ENCODE measurements around the gene TXLNB. TPM values are rescaled to one million over a fixed set of nuclear protein-coding genes. Genes with fewer than 3 reads are reported as not detected.

TXLNB gene
- total RNA-seq, 2 experiments from 2014 or later, result 0.17 to 0.19 TPM

DNA sequence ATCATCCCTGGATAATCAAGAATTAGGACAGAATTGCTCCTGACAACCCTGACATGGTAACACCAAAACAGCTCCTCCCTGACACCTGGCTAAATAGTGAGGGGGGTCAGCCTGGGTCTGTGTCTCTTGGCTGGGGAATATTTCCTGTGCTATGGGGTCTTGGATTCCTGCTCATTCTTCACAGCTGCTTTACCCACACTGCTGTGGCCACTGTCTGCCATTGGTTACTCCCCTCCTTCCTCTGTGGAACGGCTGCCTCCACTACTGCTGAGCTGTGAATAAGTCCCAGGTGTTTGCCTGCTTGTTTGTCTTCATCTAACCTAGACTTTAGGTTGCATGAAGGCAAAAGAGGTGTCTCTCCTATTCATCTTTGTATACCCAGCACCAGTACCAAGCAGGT, 33.9 kb upstream of the TXLNB start:
- ATAC-seq (ENCODE audit: poor library complexity) (no peak), DNase-seq (no peak)
- H3K27me3 Mint-ChIP-seq, result no peaks in the 10 kb centered on the region
- TF ChIP-seq, protein P1, sequence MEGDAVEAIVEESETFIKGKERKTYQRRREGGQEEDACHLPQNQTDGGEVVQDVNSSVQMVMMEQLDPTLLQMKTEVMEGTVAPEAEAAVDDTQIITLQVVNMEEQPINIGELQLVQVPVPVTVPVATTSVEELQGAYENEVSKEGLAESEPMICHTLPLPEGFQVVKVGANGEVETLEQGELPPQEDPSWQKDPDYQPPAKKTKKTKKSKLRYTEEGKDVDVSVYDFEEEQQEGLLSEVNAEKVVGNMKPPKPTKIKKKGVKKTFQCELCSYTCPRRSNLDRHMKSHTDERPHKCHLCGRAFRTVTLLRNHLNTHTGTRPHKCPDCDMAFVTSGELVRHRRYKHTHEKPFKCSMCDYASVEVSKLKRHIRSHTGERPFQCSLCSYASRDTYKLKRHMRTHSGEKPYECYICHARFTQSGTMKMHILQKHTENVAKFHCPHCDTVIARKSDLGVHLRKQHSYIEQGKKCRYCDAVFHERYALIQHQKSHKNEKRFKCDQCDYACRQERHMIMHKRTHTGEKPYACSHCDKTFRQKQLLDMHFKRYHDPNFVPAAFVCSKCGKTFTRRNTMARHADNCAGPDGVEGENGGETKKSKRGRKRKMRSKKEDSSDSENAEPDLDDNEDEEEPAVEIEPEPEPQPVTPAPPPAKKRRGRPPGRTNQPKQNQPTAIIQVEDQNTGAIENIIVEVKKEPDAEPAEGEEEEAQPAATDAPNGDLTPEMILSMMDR (IDR thresholded peaks at IDR 0.05), result no peak
- H3K27ac Mint-ChIP-seq, result peak overlapping the region; percentile 82
- Histone ChIP-seq H3K36me3 (ENCODE audit: insufficient read depth, low read length) (no peaks in the 10 kb centered on the region), H3K27ac (ENCODE audit: low read depth in 1 of 2, low read length in 2 of 2) (peak overlapping the region in 1 of 2 donors; percentile 11), H3K4me3 (ENCODE audit: low read length) (no peak overlapping the region), H3K9me3 (ENCODE audit: control insufficient read depth in 1 of 2, insufficient read depth in 1 of 2, low read length in 2 of 2) (no peaks in the 10 kb centered on the region), H3K4me1 (ENCODE audit: insufficient read depth, low read length) (peaks cover 30% of the 10 kb centered on the region), H3K27me3 (ENCODE audit: control insufficient read depth in 1 of 2, insufficient read depth in 2 of 2, low read length in 2 of 2) (no peaks in the 10 kb centered on the region)
- peaks cover 48% of the 10 kb centered on the region for H3K4me1 Mint-ChIP-seq (ENCODE audit: low read depth)
- ChIA-PET CTCF (no interaction called here), POLR2A (interaction anchor here (1.0 to 3.1 kb wide), 2 partner anchors 35 to 49 kb away, joined by 3 to 43 read pairs; partner anchors contain the start of gene CITED2)
- intact Hi-C loops (cut with DNase I, micrococcal nuclease), result loop anchor here in 1 of 2 experiments (5.0 kb wide), 2 partner anchors 37 to 38 kb away; no protein-coding TSS in a partner anchor
- peaks cover 3% of the 10 kb centered on the region for H3K9me3 Mint-ChIP-seq
- peak overlapping the region; percentile 59 for H3K4me3 Mint-ChIP-seq
- peaks cover 5% of the 10 kb centered on the region for H3K36me3 Mint-ChIP-seq (ENCODE audit: low read depth)

DNA sequence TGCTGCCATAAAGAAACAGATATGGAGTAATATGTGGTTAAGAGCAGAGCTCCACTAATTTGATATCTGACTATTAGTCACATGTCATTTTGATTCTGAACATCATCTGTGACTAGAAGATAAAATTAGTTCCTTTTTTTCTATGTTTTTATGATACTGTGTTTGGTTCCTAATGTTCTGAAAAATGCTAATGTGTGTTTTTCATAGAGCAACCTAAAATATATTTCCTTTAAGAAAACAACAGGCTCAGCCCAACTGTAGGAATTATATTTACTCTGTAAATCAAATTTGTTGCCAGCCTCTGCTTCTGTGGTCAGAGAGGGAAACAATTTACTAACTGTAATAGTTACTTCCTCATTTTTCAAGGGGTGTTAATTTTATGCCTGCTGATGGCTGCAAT, 33.3 kb upstream of the TXLNB start:
- intact Hi-C loops (cut with DNase I, micrococcal nuclease), result loop anchor here in 1 of 2 experiments (5.0 kb wide), 2 partner anchors 37 to 38 kb away; no protein-coding TSS in a partner anchor
- Mint-ChIP-seq H3K9me3 (peaks cover 3% of the 10 kb centered on the region), H3K4me3 (no peak overlapping the region), H3K4me1 (ENCODE audit: low read depth) (peaks cover 50% of the 10 kb centered on the region), H3K36me3 (ENCODE audit: low read depth) (peaks cover 5% of the 10 kb centered on the region), H3K27ac (peak overlapping the region; percentile 82), H3K27me3 (no peaks in the 10 kb centered on the region)
- Histone ChIP-seq H3K4me1 (ENCODE audit: insufficient read depth, low read length) (peaks cover 30% of the 10 kb centered on the region), H3K27me3 (ENCODE audit: control insufficient read depth in 1 of 2, insufficient read depth in 2 of 2, low read length in 2 of 2) (no peaks in the 10 kb centered on the region), H3K9me3 (ENCODE audit: control insufficient read depth in 1 of 2, insufficient read depth in 1 of 2, low read length in 2 of 2) (no peaks in the 10 kb centered on the region), H3K27ac (ENCODE audit: low read depth in 1 of 2, low read length in 2 of 2) (peak overlapping the region in 1 of 2 donors; percentile 52), H3K4me3 (ENCODE audit: low read length) (no peak overlapping the region), H3K36me3 (ENCODE audit: insufficient read depth, low read length) (no peaks in the 10 kb centered on the region)
- DNase-seq, result peak in 3 of 14 experiments; percentile 13 to 29 (median 23)
- no peak for ATAC-seq (ENCODE audit: poor library complexity)
- ChIA-PET POLR2A (interaction anchor here (1.0 to 3.1 kb wide), 2 partner anchors 35 to 49 kb away, joined by 3 to 43 read pairs; partner anchors contain the start of gene CITED2), CTCF (interaction anchor here (2.3 kb wide), 1 partner anchor 75 kb away, joined by 9 read pairs; no protein-coding TSS in a partner anchor)
- TF ChIP-seq, protein P1 (IDR thresholded peaks at IDR 0.05), result no peak

DNA sequence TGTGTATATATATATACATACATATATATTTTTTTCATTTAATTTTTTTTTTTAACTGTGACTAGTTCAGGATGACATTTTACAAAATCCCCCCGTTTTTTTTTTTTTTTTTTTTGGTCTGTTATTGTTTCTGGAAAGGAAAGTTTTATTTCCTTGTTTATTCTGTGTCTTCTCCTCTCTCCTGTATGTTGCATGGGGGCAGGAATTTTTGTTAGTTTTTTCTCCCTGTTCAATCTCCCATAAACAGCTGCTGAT, 32.4 kb upstream of the TXLNB start:
- Mint-ChIP-seq H3K36me3 (ENCODE audit: low read depth) (peaks cover 5% of the 10 kb centered on the region), H3K27me3 (no peaks in the 10 kb centered on the region), H3K4me1 (ENCODE audit: low read depth) (peaks cover 50% of the 10 kb centered on the region), H3K27ac (peak overlapping the region; percentile 99), H3K4me3 (peak overlapping the region; percentile 93), H3K9me3 (peaks cover 3% of the 10 kb centered on the region)
- Histone ChIP-seq H3K27me3 (ENCODE audit: control insufficient read depth in 1 of 2, insufficient read depth in 2 of 2, low read length in 2 of 2) (no peaks in the 10 kb centered on the region), H3K4me3 (ENCODE audit: low read length) (peak overlapping the region; percentile 57), H3K9me3 (ENCODE audit: control insufficient read depth in 1 of 2, insufficient read depth in 1 of 2, low read length in 2 of 2) (no peaks in the 10 kb centered on the region), H3K27ac (ENCODE audit: low read depth in 1 of 2, low read length in 2 of 2) (peak overlapping the region; percentile 91 to 97), H3K4me1 (ENCODE audit: insufficient read depth, low read length) (peaks cover 30% of the 10 kb centered on the region), H3K36me3 (ENCODE audit: insufficient read depth, low read length) (no peaks in the 10 kb centered on the region)
- intact Hi-C loops (cut with DNase I, micrococcal nuclease), result loop anchor here in 1 of 2 experiments (1.0 kb wide), 1 partner anchor 33 kb away; the partner anchor contains the start of gene TXLNB
- TF ChIP-seq, protein P1 (IDR thresholded peaks at IDR 0.05), result no peak
- CTCF ChIA-PET, result interaction anchor here (0.6 to 2.3 kb wide), 7 partner anchors 11 to 199 kb away, joined by 3 to 9 read pairs (median 3); partner anchors contain the start of gene TXLNB
- ATAC-seq (ENCODE audit: poor library complexity), result no peak
- POLR2A ChIA-PET, result interaction anchor here (0.8 to 3.1 kb wide), 20 partner anchors 12 to 211 kb away, joined by 3 to 52 read pairs (median 4); partner anchors contain the start of genes CITED2 and TXLNB
- DNase-seq, result no peak

Data from CD4-positive, alpha-beta T cell (primary cell).